Pancreas (tissue), 10 donors: Measurements from ENCODE around the gene LAMA1. TPM values are rescaled to one million over a fixed set of nuclear protein-coding genes. Genes with fewer than 3 reads are reported as not detected.

Source experiments
- ATAC-seq, 4 donors: fragments of 200-7000 bp; cut with Tn5 transposase; one replicate each; pipeline versions ENCODE4 v1.8.0 to v1.9.1; 2020; ENCODE audit warnings: mild to moderate bottlenecking in 4 of 4, moderate library complexity in 4 of 4
- DNase-seq, 6 donors: peaks; one replicate each; pipeline ENCODE4 v3.0.0-alpha.2; 2020
- FAIRE-seq: peaks from 2 replicates; lab custom pipeline; 2012; peaks lifted over from hg19 to GRCh38; lab: Jason Lieb, UNC
- H3K27ac ChIP-seq, 4 donors: fragments of 200-600 bp; sonication (generic); 1 replicate in 3 of 4; 2 replicates in 1 of 4; pipeline versions ENCODE4 v1.5.0 to v1.8.0; 2020
- H3K27me3 ChIP-seq, 4 donors: fragments of 200-600 bp; one replicate each; pipeline ENCODE4 v1.8.0; 2021
- H3K36me3 ChIP-seq, 3 donors: fragments of 200-600 bp; sonication (generic) in 1 of 3; one replicate each; pipeline versions ENCODE4 v1.5.0 to v1.8.0; 2020 to 2021
- H3K4me1 ChIP-seq, 3 donors: fragments of 200-600 bp; one replicate each; pipeline ENCODE4 v1.8.0; 2021
- H3K4me3 ChIP-seq, 4 donors: fragments of 200-600 bp; sonication (generic) in 2 of 4; one replicate each; pipeline versions ENCODE4 v1.5.0 to v1.8.0; 2020 to 2021
- H3K9me3 ChIP-seq, 4 donors: fragments of 200-600 bp; one replicate each; pipeline ENCODE4 v1.8.0; 2021
- CTCF ChIP-seq, 4 donors: fragments of 200-600 bp; sonication (generic) in 3 of 4; IDR thresholded peaks; one replicate each; pipeline versions ENCODE4 v1.5.0 to v1.8.0; 2021; ENCODE audit warnings: antibody characterized with exemption in 4 of 4
- WGBS, 2 donors: extraction: QIAGEN DNeasy Blood & Tissue Kit; methylation state at CpG; one replicate each; pipeline ENCODE4 v1.1.7; 2013; 5-methylcytosine and 5-hydroxymethylcytosine counted together
- intact Hi-C, 3 donors: fragments of 100-400 bp; cut with DNase I; formaldehyde crosslinking; loops; one replicate each; pipeline versions ENCODE4 v1.11.1 to v1.14.2; 2022
- polyA plus RNA-seq, 2 donors: library from polyadenylated mRNA; stranded (reverse); fragments of 200-250 nt; gene quantifications; one replicate each; pipeline ENCODE4 v1.2.3, GENCODE V29; 2013
- total RNA-seq, 6 donors: library from RNA; stranded (reverse); fragmentation: NEBNext Ultra II Directional in 4 of 6; extraction: Animal tissue kit (Norgen Biotek cat#: 25700) in 4 of 6; gene quantifications; one replicate each; pipeline versions ENCODE4 v1.2.1 to v1.2.4, GENCODE V29; 2021 to 2023
- donor health status: healthy with polysubstance abuse.
- donor health status: DM: no; HTN: no; CAD: no; lungs with moderate emphysema.
- donor health status: DM: no; HTN: no; CAD: no.
- donor health status: control.
- donor health status: control.
- donor health status: Bipolar disorder and iron deficiency.
- donor health status: DM: yes; HTN: yes; CAD: no.
- donor health status: DM: no; HTN: no; CAD: no.
- donor health status: DM: no; HTN: no; CAD: no.
- donor health status: DM: yes; HTN: yes; CAD: no.

The LAMA1 gene
- total and polyA plus RNA-seq, 8 donors, result 0.39 to 3.1 (median 1.0) TPM

- peaks cover 0 to 1% (median 0%) of the 10 kb centered on the region in 3 donors for H3K4me1 ChIP-seq
- no peaks in the 10 kb centered on the region for H3K9me3 ChIP-seq
- intact Hi-C loops, result no loop called here
- FAIRE-seq, result no peak
- no peak for TF ChIP-seq CTCF (IDR thresholded peaks at IDR 0.05)
- no peaks in the 10 kb centered on the region for H3K36me3 ChIP-seq
- WGBS, 2 donors, result 82 to 96% methylated on average over 10 of the region's 10 CpGs
- H3K27me3 ChIP-seq, result no peaks in the 10 kb centered on the region
- no peak for DNase-seq
- no peak overlapping the region for H3K4me3 ChIP-seq
- no peak overlapping the region for H3K27ac ChIP-seq
- no peak for ATAC-seq
Measured at GRCh38 chr18:6982398-6982797, 135.2 kb downstream of the LAMA1 start.

- H3K4me1 ChIP-seq, result peaks cover 0 to 4% (median 3%) of the 10 kb centered on the region in 3 donors
- DNase-seq (no peak), ATAC-seq (no peak), FAIRE-seq (no peak)
- 56 to 72% methylated on average over 2 of the region's 2 CpGs for WGBS, 2 donors
- no peak overlapping the region for H3K27ac ChIP-seq
- intact Hi-C loops, result no loop called here
- no peak overlapping the region for H3K4me3 ChIP-seq
- no peak for TF ChIP-seq CTCF (IDR thresholded peaks at IDR 0.05)
- no peaks in the 10 kb centered on the region for H3K36me3 ChIP-seq
- no peaks in the 10 kb centered on the region for H3K9me3 ChIP-seq
- no peaks in the 10 kb centered on the region for H3K27me3 ChIP-seq
Measured at GRCh38 chr18:6980363-6980762, 137.2 kb downstream of the LAMA1 start.

- Histone ChIP-seq H3K36me3 (no peaks in the 10 kb centered on the region), H3K4me1 (peaks cover 0 to 4% (median 3%) of the 10 kb centered on the region in 3 donors), H3K27ac (no peak overlapping the region), H3K4me3 (no peak overlapping the region), H3K27me3 (no peaks in the 10 kb centered on the region), H3K9me3 (no peaks in the 10 kb centered on the region)
- FAIRE-seq (no peak), ATAC-seq (no peak), DNase-seq (no peak)
- 97 to 98% methylated on average over 3 of the region's 3 CpGs for WGBS, 2 donors
- no peak for TF ChIP-seq CTCF (IDR thresholded peaks at IDR 0.05)
- intact Hi-C loops, result no loop called here
Measured at GRCh38 chr18:6979954-6980353, 137.6 kb downstream of the LAMA1 start.

- Histone ChIP-seq H3K9me3 (no peaks in the 10 kb centered on the region), H3K27ac (no peak overlapping the region), H3K4me3 (no peak overlapping the region), H3K4me1 (peaks cover 0 to 4% (median 3%) of the 10 kb centered on the region in 3 donors), H3K27me3 (no peaks in the 10 kb centered on the region), H3K36me3 (no peaks in the 10 kb centered on the region)
- ATAC-seq (peak; percentile 73 to 93 (median 91)), DNase-seq (peak in 3 of 6 donors; percentile 34 to 56 (median 53)), FAIRE-seq (no peak)
- 37% methylated on average over 3 of the region's 3 CpGs for WGBS, 2 donors
- no peak for TF ChIP-seq CTCF (IDR thresholded peaks at IDR 0.05)
- intact Hi-C loops, result no loop called here
Measured at GRCh38 chr18:6976935-6977334, 140.7 kb downstream of the LAMA1 start.

- no peaks in the 10 kb centered on the region for H3K27me3 ChIP-seq
- H3K9me3 ChIP-seq, result no peaks in the 10 kb centered on the region
- WGBS, 2 donors, result 93 to 96% methylated on average over 6 of the region's 6 CpGs
- FAIRE-seq, result no peak
- DNase-seq, result no peak
- no peak overlapping the region for H3K4me3 ChIP-seq
- no peaks in the 10 kb centered on the region for H3K36me3 ChIP-seq
- peaks cover 0 to 4% (median 3%) of the 10 kb centered on the region in 3 donors for H3K4me1 ChIP-seq
- no peak for ATAC-seq
- intact Hi-C loops, result no loop called here
- no peak overlapping the region for H3K27ac ChIP-seq
- TF ChIP-seq CTCF (IDR thresholded peaks at IDR 0.05), result no peak
Measured at GRCh38 chr18:6975084-6975483, 142.5 kb downstream of the LAMA1 start.
